ENCODE results near the gene UBA5. TPM values are rescaled to one million over a fixed set of nuclear protein-coding genes. Genes with fewer than 3 reads are reported as not detected.

Gene UBA5
- total RNA-seq, 4 donors from 2014 or later, result 24.5 to 48.2 (median 35.6) TPM

GRCh38 chr3:132721479-132722164 lies 61.5 kb downstream of the UBA5 start:
- no peaks in the 10 kb centered on the region for H3K9me3 ChIP-seq
- no peak for TF ChIP-seq EP300 (IDR thresholded peaks at IDR 0.05)
- no peak for TF ChIP-seq POLR2AphosphoS5 (IDR thresholded peaks at IDR 0.05)
- peak; percentile 32 to 63 (median 52) for TF ChIP-seq CTCF (IDR thresholded peaks at IDR 0.05)
- WGBS, 2 donors (ENCODE audit: low coverage in 1 of 2), result 11% methylated on average over 5 of the region's 47 CpGs; no CpG with 5 or more reads in 1 of the 2 donors
- ATAC-seq, result peak; percentile 59
- H3K27ac ChIP-seq, result peak overlapping the region; percentile 93 to 99 (median 97)
- H3K4me3 ChIP-seq, result peak overlapping the region; percentile 77 to 88
- no peaks in the 10 kb centered on the region for H3K27me3 ChIP-seq
- peaks cover 9 to 49% (median 14%) of the 10 kb centered on the region in 3 donors for H3K4me1 ChIP-seq
- H3K36me3 ChIP-seq, result peaks cover 2 to 24% of the 10 kb centered on the region in 2 donors

GRCh38 chr3:132722165-132723023 lies 62.3 kb downstream of the UBA5 start, which contains the start of gene NPHP3:
Gene NPHP3 (minus strand): TSS chr3:132722409. CDS start chr3:132722355, 54 bp downstream.
- H3K4me1 ChIP-seq, result peaks cover 9 to 50% (median 14%) of the 10 kb centered on the region in 3 donors
- 0% methylated on average over 9 of the region's 96 CpGs; no CpG with 5 or more reads in 1 of the 2 donors for WGBS, 2 donors (ENCODE audit: low coverage in 1 of 2)
- H3K4me3 ChIP-seq, result peak within 1 kb of the TSS; percentile 77 to 88
- peak; percentile 78 for TF ChIP-seq POLR2AphosphoS5 (IDR thresholded peaks at IDR 0.05)
- TF ChIP-seq POLR2A (IDR thresholded peaks at IDR 0.05), result peak; percentile 68 to 71
- no peak for TF ChIP-seq EP300 (IDR thresholded peaks at IDR 0.05)
- peak in 2 of 4 experiments; percentile 1 to 28 for TF ChIP-seq CTCF (IDR thresholded peaks at IDR 0.05)
- no peaks in the 10 kb centered on the region for H3K9me3 ChIP-seq
- ATAC-seq, result peak; percentile 90
- no peaks in the 10 kb centered on the region for H3K27me3 ChIP-seq
- H3K36me3 ChIP-seq, result peaks cover 2 to 18% of the 10 kb centered on the region in 2 donors
- H3K27ac ChIP-seq, result peak within 1 kb of the TSS; percentile 93 to 99 (median 97)

- no peak for ATAC-seq
- H3K36me3 ChIP-seq, result peaks cover 2 to 10% of the 10 kb centered on the region in 2 donors
- no peaks in the 10 kb centered on the region for H3K9me3 ChIP-seq
- no peaks in the 10 kb centered on the region for H3K27me3 ChIP-seq
- H3K4me3 ChIP-seq, result peak overlapping the region; percentile 73 to 77
- H3K4me1 ChIP-seq, result peaks cover 9 to 46% (median 14%) of the 10 kb centered on the region in 3 donors
- no peak for TF ChIP-seq POLR2AphosphoS5 (IDR thresholded peaks at IDR 0.05)
- TF ChIP-seq EP300 (IDR thresholded peaks at IDR 0.05), result no peak
- peak in 2 of 4 experiments; percentile 18 to 24 for TF ChIP-seq CTCF (IDR thresholded peaks at IDR 0.05)
- TF ChIP-seq POLR2A (IDR thresholded peaks at IDR 0.05), result no peak
- 12 to 27% methylated on average over 7 to 13 of the region's 19 CpGs for WGBS, 2 donors (ENCODE audit: low coverage in 1 of 2)
- peak overlapping the region; percentile 37 to 91 (median 85) for H3K27ac ChIP-seq
Observed at GRCh38 chr3:132723024-132723950, 63.2 kb downstream of the UBA5 start.

- TF ChIP-seq EP300 (IDR thresholded peaks at IDR 0.05) (no peak), CTCF (IDR thresholded peaks at IDR 0.05) (peak; percentile 77 to 93 (median 90))
- 8 to 9% methylated on average over 2 of the region's 2 CpGs for WGBS, 2 donors (ENCODE audit: low coverage in 1 of 2)
Observed at GRCh38 chr3:132726341-132726823, 66.3 kb downstream of the UBA5 start.

More at GRCh38 chr3:132726341-132726823, 66.3 kb downstream of the UBA5 start:
- no peak for ATAC-seq
- no peak overlapping the region for H3K27ac ChIP-seq
- no peak overlapping the region for H3K4me3 ChIP-seq
- peaks cover 0 to 19% (median 4%) of the 10 kb centered on the region in 3 donors for H3K4me1 ChIP-seq
- no peaks in the 10 kb centered on the region for H3K9me3 ChIP-seq
- H3K27me3 ChIP-seq, result no peaks in the 10 kb centered on the region
- H3K36me3 ChIP-seq, result no peaks in the 10 kb centered on the region
